ENCODE results near the gene COL21A1. TPM values are rescaled to one million over a fixed set of nuclear protein-coding genes. Genes with fewer than 3 reads are reported as not detected.
A peak's percentile ranks its signal among the peaks of the same experiment; 100 is the strongest.

Gene COL21A1
- total and polyA plus RNA-seq, 2 of the 13 experiments (the other 11 are each of a cell fraction or from before 2014, with no cell fraction given), result 0.13 TPM; not detected in 1

GRCh38 chr6:56278171-56278591 is 30.8 kb upstream of the COL21A1 start:
- 11% methylated on average over 2 of the region's 2 CpGs for WGBS (ENCODE audit: low lambda C conversion rate)
- no peaks in the 10 kb centered on the region for H4K20me1 ChIP-seq (ENCODE audit: insufficient read depth, low read length)
- H3K79me2 ChIP-seq (ENCODE audit: insufficient read depth, low read length), result no peaks in the 10 kb centered on the region
- in situ Hi-C loops (cut with HindIII; ENCODE audit: extremely low pct_ligation_motif_present, low pct_unique_long_range_greater_than_20kb) (loop anchor here (25.0 kb wide), 2 partner anchors 666 to 991 kb away; no protein-coding TSS in a partner anchor), intact Hi-C loops (cut with micrococcal nuclease; ENCODE audit: unreplicated experiment) (no loop called here)
- FAIRE-seq (no peak), DNase-seq (ENCODE audit: low spot score) (no peak), ATAC-seq (no peak)
- H3K9ac ChIP-seq (ENCODE audit: insufficient read depth, low read depth, low read length), result no peak overlapping the region
- H3K27ac ChIP-seq (ENCODE audit: extremely low read length, insufficient read depth, low read length), result no peak overlapping the region
- no peaks in the 10 kb centered on the region for H3K36me3 ChIP-seq (replicated peaks in 1 of 2; ENCODE audit: control insufficient read depth in 1 of 2, insufficient read depth in 2 of 2, low read length in 2 of 2)
- no peak for TF ChIP-seq SOX6 (IDR thresholded peaks at IDR 0.05)
- no peak for TF ChIP-seq SOX6 (CRISPR knock-in tag; IDR thresholded peaks at IDR 0.05)
- no peak for TF ChIP-seq ZNF749 (CRISPR knock-in tag; IDR thresholded peaks at IDR 0.05; ENCODE audit: borderline replicate concordance)
- TF ChIP-seq ZNF567 (CRISPR knock-in tag; IDR thresholded peaks at IDR 0.05; ENCODE audit: borderline replicate concordance), result no peak
- TF ChIP-seq GTF2F1 (IDR thresholded peaks at IDR 0.05; ENCODE audit: low read length), result no peak
- no peaks in the 10 kb centered on the region for H3K4me1 ChIP-seq (ENCODE audit: insufficient read depth, low read length)
- ChIA-PET POLR2A (no interaction called here), CTCF (ENCODE audit: low intra/inter-chr PET ratio, low total read pairs) (no interaction called here)
- no peak overlapping the region for H2AFZ ChIP-seq (ENCODE audit: low read length)
- no TSS peak for BruUV-seq (replicated peaks)
- H3K4me2 ChIP-seq (ENCODE audit: low read depth, low read length), result no peak overlapping the region
- H3K4me3 ChIP-seq (replicated peaks in 1 of 3; ENCODE audit: insufficient read depth in 1 of 3, low read depth in 2 of 3, low read length in 3 of 3), result no peak overlapping the region
- H3K9me3 ChIP-seq (ENCODE audit: low read length), result no peaks in the 10 kb centered on the region
- no peaks in the 10 kb centered on the region for H3K27me3 ChIP-seq (ENCODE audit: control insufficient read depth in 1 of 2, insufficient read depth in 2 of 2, low read length in 2 of 2)

DNA sequence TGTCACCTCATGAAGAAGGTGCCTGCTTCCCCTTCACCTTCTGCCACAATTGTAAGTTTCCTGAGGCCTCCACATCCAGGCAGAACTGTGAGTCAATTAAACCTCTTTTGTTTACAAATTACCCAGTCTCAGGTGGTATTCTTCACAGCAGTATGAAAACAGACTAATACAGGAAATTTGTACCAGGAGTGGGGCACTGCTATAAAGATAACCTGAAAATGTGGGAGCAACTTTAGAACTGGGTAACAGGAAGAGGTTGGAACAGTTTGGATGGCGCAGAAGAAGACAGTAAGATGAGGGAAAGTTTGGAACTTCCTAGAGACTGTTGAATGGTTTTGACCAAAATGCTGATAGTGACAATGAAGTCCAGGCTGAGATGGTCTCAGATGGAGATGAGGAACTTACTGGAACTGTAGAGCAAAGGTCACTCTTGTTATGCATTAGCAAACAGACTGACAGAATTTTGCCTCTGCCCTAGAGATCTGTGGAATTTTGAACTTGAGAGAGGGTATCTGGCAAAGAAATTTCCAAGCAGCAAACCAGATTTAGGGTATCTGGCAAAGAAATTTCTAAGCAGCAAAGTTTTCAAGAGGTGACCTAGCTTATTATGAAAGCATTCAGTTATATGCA is 23.5 kb upstream of the COL21A1 start:
- ChIA-PET POLR2A (no interaction called here), CTCF (ENCODE audit: low intra/inter-chr PET ratio, low total read pairs) (no interaction called here)
- ATAC-seq (no peak), FAIRE-seq (no peak), DNase-seq (ENCODE audit: low spot score) (no peak)
- no peaks in the 10 kb centered on the region for H3K36me3 ChIP-seq (replicated peaks in 1 of 2; ENCODE audit: control insufficient read depth in 1 of 2, insufficient read depth in 2 of 2, low read length in 2 of 2)
- peaks cover 0 to 7% of the 10 kb centered on the region in 2 experiments; a peak in 3 of 5 replicates for H3K27me3 ChIP-seq (ENCODE audit: control insufficient read depth in 1 of 2, insufficient read depth in 2 of 2, low read length in 2 of 2)
- H3K4me1 ChIP-seq (ENCODE audit: insufficient read depth, low read length), result peaks cover 11% of the 10 kb centered on the region
- no peak overlapping the region for H3K27ac ChIP-seq (ENCODE audit: extremely low read length, insufficient read depth, low read length)
- no peak overlapping the region for H3K4me2 ChIP-seq (ENCODE audit: low read depth, low read length)
- H2AFZ ChIP-seq (ENCODE audit: low read length), result no peak overlapping the region
- WGBS (ENCODE audit: low lambda C conversion rate), result 5% methylated on average over 1 of the region's 1 CpG
- in situ Hi-C loops (cut with HindIII; ENCODE audit: extremely low pct_ligation_motif_present, low pct_unique_long_range_greater_than_20kb), result no loop called here
- no peaks in the 10 kb centered on the region for H4K20me1 ChIP-seq (ENCODE audit: insufficient read depth, low read length)
- H3K9me3 ChIP-seq (ENCODE audit: low read length), result no peaks in the 10 kb centered on the region
- no peak overlapping the region for H3K9ac ChIP-seq (ENCODE audit: insufficient read depth, low read depth, low read length)
- H3K4me3 ChIP-seq (replicated peaks in 1 of 3; ENCODE audit: insufficient read depth in 1 of 3, low read depth in 2 of 3, low read length in 3 of 3), result no peak overlapping the region
- no TSS peak for BruUV-seq (replicated peaks)
- H3K79me2 ChIP-seq (ENCODE audit: insufficient read depth, low read length), result no peaks in the 10 kb centered on the region
- intact Hi-C loops (cut with micrococcal nuclease; ENCODE audit: unreplicated experiment), result no loop called here
- TF ChIP-seq ATF2 (CRISPR knock-in tag; IDR thresholded peaks at IDR 0.05) (no peak), ZNF20 (CRISPR knock-in tag; IDR thresholded peaks at IDR 0.05) (no peak), HDAC1 (CRISPR knock-in tag; IDR thresholded peaks at IDR 0.05) (no peak), TOE1 (CRISPR knock-in tag; IDR thresholded peaks at IDR 0.05) (no peak), EHMT2 (IDR thresholded peaks at IDR 0.05; ENCODE audit: borderline replicate concordance, low read depth, low read length) (no peak), ZNF225 (CRISPR knock-in tag; IDR thresholded peaks at IDR 0.05) (no peak), ZNF576 (CRISPR knock-in tag; IDR thresholded peaks at IDR 0.05) (no peak), HNF4G (IDR thresholded peaks at IDR 0.05; ENCODE audit: borderline replicate concordance, low read depth, low read length) (0 out of 2 replicates have a peak, but pooled peaks have one; percentile 30), HNF4G (CRISPR knock-in tag; IDR thresholded peaks at IDR 0.05; ENCODE audit: borderline replicate concordance, low read depth) (no peak), HDAC2 (CRISPR knock-in tag; IDR thresholded peaks at IDR 0.05) (no peak), NFE2 (CRISPR knock-in tag; IDR thresholded peaks at IDR 0.05) (no peak), THYN1 (CRISPR knock-in tag; IDR thresholded peaks at IDR 0.05; ENCODE audit: borderline replicate concordance, low read depth) (no peak)
- TF ChIP-seq, protein P1, sequence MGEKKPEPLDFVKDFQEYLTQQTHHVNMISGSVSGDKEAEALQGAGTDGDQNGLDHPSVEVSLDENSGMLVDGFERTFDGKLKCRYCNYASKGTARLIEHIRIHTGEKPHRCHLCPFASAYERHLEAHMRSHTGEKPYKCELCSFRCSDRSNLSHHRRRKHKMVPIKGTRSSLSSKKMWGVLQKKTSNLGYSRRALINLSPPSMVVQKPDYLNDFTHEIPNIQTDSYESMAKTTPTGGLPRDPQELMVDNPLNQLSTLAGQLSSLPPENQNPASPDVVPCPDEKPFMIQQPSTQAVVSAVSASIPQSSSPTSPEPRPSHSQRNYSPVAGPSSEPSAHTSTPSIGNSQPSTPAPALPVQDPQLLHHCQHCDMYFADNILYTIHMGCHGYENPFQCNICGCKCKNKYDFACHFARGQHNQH (CRISPR knock-in tag; IDR thresholded peaks at IDR 0.05), result no peak

All from HepG2 (cell line).